Measurements from ENCODE around the gene ARHGAP26. TPM values are rescaled to one million over a fixed set of nuclear protein-coding genes. Genes with fewer than 3 reads are reported as not detected.

The ARHGAP26 gene
- total RNA-seq, 1 donor from 2014 or later, result 7.1 TPM

GRCh38 chr5:142815469-142815868 is 45.3 kb downstream of the ARHGAP26 start:
- ATAC-seq, result no peak

DNA sequence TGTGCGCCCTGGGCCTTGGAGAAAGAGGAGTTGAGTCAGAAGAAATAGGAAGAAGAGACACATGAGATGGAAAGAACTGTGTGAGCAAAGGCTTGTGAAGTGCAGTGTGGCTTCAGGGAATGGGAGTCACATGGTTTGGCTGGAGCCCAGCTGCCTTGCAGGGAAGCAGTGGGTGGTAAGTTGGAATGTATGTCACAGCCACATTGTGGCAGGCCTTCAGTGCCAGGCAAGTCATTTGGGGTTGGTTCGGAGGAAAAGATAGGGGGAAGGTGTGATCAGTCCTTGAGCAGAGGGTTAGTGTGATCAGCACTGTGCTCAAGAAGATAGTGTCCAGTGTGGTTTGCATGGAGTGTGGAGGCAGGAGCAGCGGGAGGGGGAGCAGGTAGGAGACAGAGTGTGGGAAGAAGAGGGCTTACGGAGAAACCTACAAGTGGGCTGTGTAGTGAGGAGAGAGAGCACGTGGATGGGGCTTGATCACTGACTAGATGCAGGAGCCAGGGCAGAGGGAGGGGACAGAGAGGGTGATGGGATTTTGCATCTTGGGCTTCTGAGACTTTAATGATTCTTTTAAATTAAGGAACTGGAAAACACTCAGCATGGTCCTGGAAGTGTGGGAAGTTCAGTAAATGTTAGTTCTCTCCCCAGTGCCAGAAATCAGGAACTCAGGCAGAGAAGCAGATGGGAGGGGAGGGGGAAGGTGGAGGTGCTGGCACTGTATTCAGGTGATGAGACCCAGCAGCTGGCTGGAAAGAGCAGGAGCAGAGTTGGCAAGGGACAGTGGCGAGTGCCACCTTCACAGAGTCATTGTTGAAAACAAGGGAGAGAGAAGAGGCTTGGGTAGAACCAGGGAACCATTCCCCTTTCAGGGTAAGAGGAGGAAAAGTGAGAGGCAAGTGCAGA is 46.6 kb downstream of the ARHGAP26 start:
- no peak for ATAC-seq

DNA sequence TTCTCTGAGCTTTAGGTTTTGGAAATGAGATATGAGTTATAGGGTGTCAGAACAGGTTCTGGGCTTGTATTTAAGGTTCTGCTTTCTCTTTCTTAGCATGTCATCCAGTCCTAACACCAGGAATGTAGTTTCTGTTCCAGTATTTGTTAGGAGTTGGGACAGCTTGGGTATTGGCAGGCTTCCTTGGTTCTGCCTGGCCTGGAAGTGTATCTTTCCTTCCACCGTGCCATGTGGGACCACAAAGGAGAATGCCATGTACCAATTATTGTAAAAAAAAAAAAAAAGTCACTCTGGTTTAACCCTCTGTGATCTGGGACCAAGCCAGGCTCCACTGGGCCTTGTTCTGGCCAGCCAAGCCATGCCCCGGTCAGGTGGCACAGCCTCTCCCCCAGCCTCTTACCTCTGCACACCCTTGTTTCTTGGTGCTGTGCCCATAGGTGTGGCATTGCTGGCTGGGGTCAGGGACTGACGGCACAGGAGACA is 47.8 kb downstream of the ARHGAP26 start:
- peak; percentile 51 for ATAC-seq

DNA sequence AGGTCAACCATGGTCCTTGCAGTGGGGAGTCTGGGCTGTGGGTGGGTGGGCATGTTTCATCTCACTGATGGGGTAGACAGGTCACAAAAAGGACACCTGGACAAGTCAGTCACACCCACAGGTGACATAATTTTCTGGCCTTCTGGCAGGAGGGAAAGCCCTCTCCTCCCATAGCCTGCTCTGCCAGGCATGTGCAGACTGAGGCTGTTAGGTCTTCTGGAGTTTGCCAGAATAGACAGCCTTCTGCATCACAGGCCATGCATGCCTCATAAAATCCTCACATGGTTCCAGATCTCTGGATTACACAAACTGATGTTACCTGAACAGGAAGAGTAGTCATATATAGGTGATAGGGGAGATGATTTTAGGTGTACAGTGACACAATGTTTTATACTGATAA is 49.1 kb downstream of the ARHGAP26 start:
- peak; percentile 22 for ATAC-seq

DNA sequence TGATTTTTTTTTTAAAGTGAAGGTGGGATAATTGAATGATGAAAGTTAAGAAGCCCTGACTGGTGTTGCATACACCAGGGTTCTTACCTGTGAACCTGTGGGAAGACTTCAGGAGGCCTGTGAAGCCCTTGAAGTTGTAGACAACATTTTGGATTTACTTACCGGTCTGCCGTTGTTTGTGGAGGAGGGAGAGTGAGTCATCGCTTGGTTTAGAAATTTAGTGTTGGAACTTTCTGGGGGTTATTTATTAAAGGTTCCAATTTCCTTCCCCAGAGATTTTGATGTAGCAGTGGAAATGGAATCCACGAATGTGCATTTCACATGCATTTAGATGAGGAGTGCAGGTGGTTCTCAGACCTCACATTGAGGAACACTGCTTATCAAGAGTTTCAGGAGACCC is 49.6 kb downstream of the ARHGAP26 start:
- ATAC-seq, result no peak

DNA sequence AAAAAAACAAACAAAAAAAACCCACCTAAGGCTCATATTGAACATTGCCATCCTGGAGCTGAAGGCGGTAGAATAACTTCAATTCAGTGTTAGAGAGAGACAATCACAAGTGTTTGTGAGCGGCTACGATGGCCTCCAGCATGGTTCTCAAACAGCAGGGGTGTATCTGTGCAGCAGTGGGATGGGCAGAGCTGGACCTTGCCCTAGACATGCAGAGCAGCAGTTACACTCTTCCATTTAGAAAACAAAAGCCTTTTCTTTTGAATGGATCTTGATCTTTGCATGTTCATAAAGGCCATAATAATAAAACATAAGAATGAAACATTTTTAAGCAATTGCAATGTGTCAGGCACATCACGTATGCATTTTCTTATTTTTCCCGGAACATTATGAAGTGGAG is 50.3 kb downstream of the ARHGAP26 start:
- no peak for ATAC-seq

DNA sequence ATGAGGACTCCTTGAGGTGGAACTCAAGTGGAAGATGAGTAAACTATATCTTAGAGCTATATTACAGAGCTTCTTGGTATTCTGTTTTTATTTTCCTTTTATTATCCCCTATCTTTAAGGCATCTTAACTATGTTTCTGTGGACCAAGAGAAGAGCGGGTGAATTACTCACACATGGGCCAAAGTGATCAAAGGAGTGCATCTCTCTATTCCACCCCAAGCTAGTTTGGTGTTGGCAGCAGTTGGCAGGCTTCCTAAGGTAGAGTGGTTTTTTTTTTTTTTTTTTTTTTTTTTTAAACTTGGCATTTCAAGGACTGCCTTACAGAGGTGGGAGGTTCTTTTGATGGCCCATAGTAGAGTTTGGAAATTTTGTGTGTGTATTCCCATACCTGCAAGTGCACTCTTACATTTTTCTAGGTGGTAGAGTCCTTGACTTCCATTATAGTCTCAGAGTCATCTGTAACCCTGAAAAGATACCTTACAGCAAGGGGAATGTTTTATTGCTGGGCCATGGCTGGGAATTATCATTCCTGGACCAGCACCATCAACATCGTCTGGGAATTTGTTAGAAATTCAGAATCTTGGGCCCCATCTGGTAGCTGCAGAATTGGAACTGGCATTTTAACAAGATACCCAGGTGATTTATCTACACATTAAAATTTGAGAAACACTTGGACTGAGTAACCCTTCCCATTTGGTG is 51.0 kb downstream of the ARHGAP26 start:
- no peak for ATAC-seq

- ATAC-seq, result peak; percentile 81
These were observed 51.7 kb downstream of the ARHGAP26 start for GRCh38 chr5:142821733-142822487.

GRCh38 chr5:142823126-142823525 is 52.9 kb downstream of the ARHGAP26 start:
- ATAC-seq, result no peak

GRCh38 chr5:142823806-142824205 is 53.6 kb downstream of the ARHGAP26 start:
- no peak for ATAC-seq

- ATAC-seq, result no peak
These were observed 54.2 kb downstream of the ARHGAP26 start for GRCh38 chr5:142824391-142824790.

DNA sequence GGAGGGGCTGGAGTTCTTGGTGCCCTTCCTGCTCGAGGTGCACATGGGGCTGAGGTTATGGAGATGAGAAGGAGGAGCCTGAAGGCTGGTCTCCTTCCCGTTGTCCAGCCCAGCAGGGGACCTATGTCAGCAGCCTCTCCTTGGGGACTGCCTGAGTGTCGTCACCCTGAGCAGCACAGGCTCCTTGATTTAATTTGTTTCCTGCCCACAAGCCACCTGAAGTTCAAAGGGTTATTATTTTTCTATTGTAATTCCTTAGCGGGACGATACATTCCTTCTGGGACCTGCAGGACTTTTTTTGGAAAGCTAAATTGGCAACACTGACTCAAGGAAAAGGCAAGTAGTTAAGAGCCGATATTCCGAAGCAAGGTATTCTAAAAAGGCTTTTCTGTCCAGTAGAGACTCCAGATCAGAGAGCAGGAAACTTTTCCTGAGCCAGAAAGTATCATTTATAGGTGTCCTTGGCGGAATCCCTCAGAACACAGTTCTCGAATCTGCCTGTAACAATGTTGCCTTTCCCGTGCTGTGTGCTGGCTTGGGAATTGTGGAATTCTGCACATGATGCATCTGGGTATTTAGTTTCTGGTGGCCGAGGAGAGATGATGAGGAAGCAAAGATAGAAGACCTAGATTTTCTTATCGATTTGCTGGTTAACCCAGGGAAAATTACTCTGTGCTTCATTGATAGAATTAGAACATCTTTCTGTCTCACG is 55.4 kb downstream of the ARHGAP26 start:
- ATAC-seq, result no peak

GRCh38 chr5:142826093-142826492 is 55.9 kb downstream of the ARHGAP26 start:
- ATAC-seq, result no peak

DNA sequence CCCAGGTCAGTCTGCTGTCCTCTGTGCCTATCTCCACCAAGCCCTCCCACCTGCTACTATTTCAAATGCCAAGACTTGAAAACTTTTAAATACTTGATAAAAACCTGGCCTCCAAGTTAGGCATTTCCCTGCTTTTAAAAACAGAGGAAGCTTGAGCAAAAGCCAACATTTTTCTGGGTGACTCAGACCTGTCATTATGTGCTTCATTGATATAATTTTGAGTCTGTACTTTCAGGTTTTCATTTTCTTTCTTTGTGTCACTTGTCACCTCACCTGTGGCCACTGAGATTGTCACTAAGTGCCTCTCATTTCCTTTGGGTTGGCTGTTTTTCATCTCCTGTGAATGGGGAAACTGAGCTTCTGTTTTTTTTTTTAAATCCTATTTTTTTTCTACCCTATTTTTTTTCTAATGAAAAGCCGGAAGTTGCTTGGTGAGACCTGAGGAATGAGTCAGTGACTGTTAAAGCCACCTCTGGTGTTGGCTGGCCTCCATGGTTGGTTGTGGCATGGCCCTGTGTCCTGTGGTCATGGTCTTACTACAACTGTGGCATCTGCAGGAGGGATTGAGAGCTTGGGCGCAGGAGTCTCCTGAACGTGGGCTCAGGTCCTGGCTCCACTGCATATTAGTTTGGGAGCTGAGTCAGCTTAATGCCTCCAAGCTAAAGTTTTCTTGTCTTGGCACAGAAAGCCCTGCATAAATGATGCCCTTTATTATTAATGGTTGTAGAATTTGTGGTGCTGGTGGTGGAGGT is 56.7 kb downstream of the ARHGAP26 start:
- peak; percentile 67 for ATAC-seq

DNA sequence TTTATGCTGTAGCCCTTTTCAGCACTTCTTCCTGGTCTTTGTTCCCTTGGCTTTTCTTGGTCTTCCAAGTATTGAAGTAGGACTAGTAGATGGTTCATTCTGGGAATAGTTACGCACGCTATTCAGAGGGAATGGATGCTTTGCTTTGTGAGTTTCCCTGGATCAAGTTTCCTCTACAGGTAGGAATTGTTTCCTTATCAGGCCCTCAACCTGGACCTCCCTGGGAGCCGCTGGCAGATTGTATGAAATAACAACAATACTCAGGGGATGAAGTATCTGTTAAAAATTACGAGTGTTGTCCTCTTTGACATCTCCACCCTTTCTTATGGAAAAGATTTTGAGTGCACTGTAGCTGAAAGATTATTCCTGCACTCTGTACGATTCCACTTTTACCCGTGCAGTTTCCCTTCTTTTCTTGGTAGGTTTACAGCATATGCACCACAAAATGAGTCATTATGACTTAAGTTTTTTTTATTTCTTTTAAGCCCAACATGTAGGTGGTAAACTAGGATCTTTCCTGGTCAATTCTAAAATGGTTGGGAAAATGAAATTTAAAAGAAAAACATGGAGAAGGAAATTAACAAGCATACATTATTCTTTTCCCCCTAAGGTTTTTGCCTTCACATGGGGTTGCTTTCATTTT is 57.9 kb downstream of the ARHGAP26 start:
- ATAC-seq, result no peak

- ATAC-seq, result peak; percentile 39
These were observed 58.8 kb downstream of the ARHGAP26 start for GRCh38 chr5:142828797-142829535.

- ATAC-seq, result no peak
These were observed 59.6 kb downstream of the ARHGAP26 start for GRCh38 chr5:142829801-142830220.

GRCh38 chr5:142830241-142831008 is 60.2 kb downstream of the ARHGAP26 start:
- ATAC-seq, result no peak

- ATAC-seq, result no peak
These were observed 60.8 kb downstream of the ARHGAP26 start for GRCh38 chr5:142831009-142831383.

All from esophagus mucosa (tissue), 1 donor.